Erythroblast (primary cell): Measurements from ENCODE around the gene PSMD6.

Experiments
- GATA1 ChIP-seq: IDR thresholded peaks from 2 replicates; pipeline ENCODE4 v1.6.1; 2011; ENCODE audit warnings: low read depth, mild to moderate bottlenecking, control low read depth, low read length, moderate library complexity
- POLR2A ChIP-seq: IDR thresholded peaks from 2 replicates; pipeline ENCODE4 v1.6.1; 2011; ENCODE audit warnings: mild to moderate bottlenecking, low read length

DNA sequence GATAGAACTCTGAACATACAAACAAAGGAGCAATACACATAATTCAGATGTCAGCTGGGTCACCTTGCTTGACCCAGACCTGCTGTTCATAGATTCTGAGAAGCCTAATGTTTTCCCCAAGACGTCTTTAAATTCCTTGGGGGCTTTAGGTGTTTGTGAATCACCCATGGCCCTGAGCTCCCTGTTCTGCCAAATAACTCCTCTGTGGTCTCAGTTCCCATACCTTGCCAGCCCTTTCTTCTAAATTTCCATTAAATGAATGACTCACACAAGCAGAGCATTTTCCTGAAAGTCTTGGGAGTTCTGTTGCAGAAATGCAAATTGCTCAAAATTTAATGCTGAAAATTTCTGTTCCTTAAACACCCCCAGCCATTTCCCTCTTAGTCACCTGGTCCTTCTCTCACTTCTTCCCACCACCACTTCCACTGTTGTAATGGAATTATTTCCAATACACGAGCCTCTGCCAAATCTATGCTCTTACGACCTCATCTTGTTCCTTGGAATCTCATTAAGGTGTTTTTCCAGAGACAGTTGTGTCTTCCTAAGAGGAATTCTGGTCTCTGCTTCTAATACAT is 33.4 kb upstream of the PSMD6 start:
- TF ChIP-seq POLR2A (no peak), GATA1 (no peak)
